ENCODE data around the gene RASD1. TPM values are rescaled to one million over a fixed set of nuclear protein-coding genes. Genes with fewer than 3 reads are reported as not detected.

The RASD1 gene
- total and polyA plus RNA-seq, 2 donors (not counting 1 experiment from before 2014, with no cell fraction given): 0.34 to 2.6 TPM

DNA sequence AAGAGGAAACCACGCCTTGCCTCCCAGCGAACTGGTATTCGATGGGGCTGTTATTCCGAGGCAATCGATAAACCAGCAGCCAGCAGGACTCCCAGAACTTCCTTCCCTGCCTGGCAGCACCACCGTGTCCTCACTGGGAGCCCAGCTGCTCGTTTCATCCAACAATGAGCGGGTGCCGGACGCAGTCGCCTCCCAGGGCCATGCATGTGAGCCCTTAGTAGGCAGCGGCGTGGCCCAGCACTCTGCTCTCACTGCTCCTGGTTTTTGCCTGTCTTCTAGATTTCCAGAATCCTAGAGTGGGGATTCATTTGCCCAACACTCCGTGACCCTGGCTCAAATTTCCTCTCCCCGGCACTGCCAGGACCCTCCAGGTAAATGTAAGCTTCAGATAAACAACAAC, 29.1 kb upstream of the RASD1 start:
- H4K20me1 ChIP-seq (ENCODE audit: control insufficient read depth, extremely low read depth, insufficient read depth, low read length): no peaks in the 10 kb centered on the region
- H3K9ac ChIP-seq (ENCODE audit: insufficient read depth, low read length): no peak overlapping the region
- H3K27ac ChIP-seq (ENCODE audit: insufficient read depth, low read length): no peak overlapping the region
- no peaks in the 10 kb centered on the region for H3K4me1 ChIP-seq (ENCODE audit: control insufficient read depth, extremely low read depth, insufficient read depth, low read length)
- no peaks in the 10 kb centered on the region for H3K27me3 ChIP-seq (ENCODE audit: control insufficient read depth, insufficient read depth, low read length)
- no peak for TF ChIP-seq EZH2 (IDR thresholded peaks at IDR 0.05; ENCODE audit: low read length, missing control alignments)
- TF ChIP-seq, protein P1, sequence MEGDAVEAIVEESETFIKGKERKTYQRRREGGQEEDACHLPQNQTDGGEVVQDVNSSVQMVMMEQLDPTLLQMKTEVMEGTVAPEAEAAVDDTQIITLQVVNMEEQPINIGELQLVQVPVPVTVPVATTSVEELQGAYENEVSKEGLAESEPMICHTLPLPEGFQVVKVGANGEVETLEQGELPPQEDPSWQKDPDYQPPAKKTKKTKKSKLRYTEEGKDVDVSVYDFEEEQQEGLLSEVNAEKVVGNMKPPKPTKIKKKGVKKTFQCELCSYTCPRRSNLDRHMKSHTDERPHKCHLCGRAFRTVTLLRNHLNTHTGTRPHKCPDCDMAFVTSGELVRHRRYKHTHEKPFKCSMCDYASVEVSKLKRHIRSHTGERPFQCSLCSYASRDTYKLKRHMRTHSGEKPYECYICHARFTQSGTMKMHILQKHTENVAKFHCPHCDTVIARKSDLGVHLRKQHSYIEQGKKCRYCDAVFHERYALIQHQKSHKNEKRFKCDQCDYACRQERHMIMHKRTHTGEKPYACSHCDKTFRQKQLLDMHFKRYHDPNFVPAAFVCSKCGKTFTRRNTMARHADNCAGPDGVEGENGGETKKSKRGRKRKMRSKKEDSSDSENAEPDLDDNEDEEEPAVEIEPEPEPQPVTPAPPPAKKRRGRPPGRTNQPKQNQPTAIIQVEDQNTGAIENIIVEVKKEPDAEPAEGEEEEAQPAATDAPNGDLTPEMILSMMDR (conservative IDR thresholded peaks at IDR 0.05 in 1 of 2, IDR thresholded peaks at IDR 0.05 in 1 of 2; ENCODE audit: low read depth in 1 of 2, low read length in 2 of 2): no peak
- no peak overlapping the region for H3K4me2 ChIP-seq (ENCODE audit: extremely low read depth, insufficient read depth, low read length)
- no peak overlapping the region for H3K4me3 ChIP-seq (replicated peaks in 1 of 4; ENCODE audit: control extremely low read depth in 1 of 4, insufficient read depth in 1 of 4, low read depth in 3 of 4, low read length in 4 of 4)
- H3K9me3 ChIP-seq (ENCODE audit: control insufficient read depth, insufficient read depth, low read depth, low read length): no peaks in the 10 kb centered on the region
- H3K79me2 ChIP-seq (ENCODE audit: control insufficient read depth, insufficient read depth, low read length): no peaks in the 10 kb centered on the region
- no peak overlapping the region for H2AFZ ChIP-seq (ENCODE audit: low read length)
- no peaks in the 10 kb centered on the region for H3K36me3 ChIP-seq (ENCODE audit: control insufficient read depth, insufficient read depth, low read length)
- no peak for DNase-seq (ENCODE audit: low read depth in 2 of 2)

DNA sequence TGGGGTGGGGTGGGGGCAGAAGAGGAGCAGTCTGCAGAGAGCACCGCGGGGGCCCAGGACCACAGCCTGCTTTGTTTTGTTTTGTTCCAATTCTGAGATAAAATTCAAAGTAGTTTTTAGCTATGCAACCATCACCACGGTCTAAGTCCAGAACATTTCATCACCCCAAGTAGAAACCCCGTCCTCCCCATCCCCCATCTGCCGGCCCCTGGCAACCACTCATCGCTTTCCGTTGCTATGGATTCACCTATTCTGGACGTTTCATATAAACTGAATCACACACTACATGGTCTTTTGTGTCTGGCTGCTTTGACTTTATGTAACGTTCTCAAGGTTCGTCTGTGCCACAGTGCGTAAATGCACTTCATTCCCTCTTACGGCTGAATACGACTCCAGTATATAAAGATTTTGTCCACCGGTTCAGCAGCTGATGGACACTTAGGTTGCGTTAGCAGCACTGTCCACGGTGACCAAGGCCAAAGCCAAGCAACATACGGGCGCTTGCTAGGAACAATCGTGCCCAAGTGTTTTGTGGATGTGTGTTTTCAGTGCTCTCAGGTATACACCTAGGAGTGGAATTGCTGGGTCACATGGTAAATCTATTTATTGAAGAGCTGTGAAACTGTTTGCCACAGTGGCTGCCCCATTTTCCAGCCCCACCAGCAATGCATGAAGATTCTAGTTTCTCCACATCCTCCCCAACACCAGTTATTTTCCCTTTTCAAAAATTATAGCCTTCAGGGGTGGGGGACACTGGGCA, 27.7 kb upstream of the RASD1 start:
- no peak for TF ChIP-seq EZH2 (IDR thresholded peaks at IDR 0.05; ENCODE audit: low read length, missing control alignments)
- TF ChIP-seq, protein P1 (conservative IDR thresholded peaks at IDR 0.05 in 1 of 2, IDR thresholded peaks at IDR 0.05 in 1 of 2; ENCODE audit: low read depth in 1 of 2, low read length in 2 of 2): no peak
- H3K27me3 ChIP-seq (ENCODE audit: control insufficient read depth, insufficient read depth, low read length): no peaks in the 10 kb centered on the region
- no peaks in the 10 kb centered on the region for H4K20me1 ChIP-seq (ENCODE audit: control insufficient read depth, extremely low read depth, insufficient read depth, low read length)
- no peak overlapping the region for H3K9ac ChIP-seq (ENCODE audit: insufficient read depth, low read length)
- no peak overlapping the region for H3K4me2 ChIP-seq (ENCODE audit: extremely low read depth, insufficient read depth, low read length)
- H3K79me2 ChIP-seq (ENCODE audit: control insufficient read depth, insufficient read depth, low read length): no peaks in the 10 kb centered on the region
- H3K4me1 ChIP-seq (ENCODE audit: control insufficient read depth, extremely low read depth, insufficient read depth, low read length): no peaks in the 10 kb centered on the region
- no peaks in the 10 kb centered on the region for H3K9me3 ChIP-seq (ENCODE audit: control insufficient read depth, insufficient read depth, low read depth, low read length)
- H3K27ac ChIP-seq (ENCODE audit: insufficient read depth, low read length): no peak overlapping the region
- H3K36me3 ChIP-seq (ENCODE audit: control insufficient read depth, insufficient read depth, low read length): no peaks in the 10 kb centered on the region
- H3K4me3 ChIP-seq (replicated peaks in 1 of 4; ENCODE audit: control extremely low read depth in 1 of 4, insufficient read depth in 1 of 4, low read depth in 3 of 4, low read length in 4 of 4): no peak overlapping the region
- H2AFZ ChIP-seq (ENCODE audit: low read length): no peak overlapping the region
- no peak for DNase-seq (ENCODE audit: low read depth in 2 of 2)

- H3K9me3 ChIP-seq (ENCODE audit: control insufficient read depth, insufficient read depth, low read depth, low read length): no peaks in the 10 kb centered on the region
- H3K27ac ChIP-seq (ENCODE audit: insufficient read depth, low read length): no peak overlapping the region
- H3K4me3 ChIP-seq (replicated peaks in 1 of 4; ENCODE audit: control extremely low read depth in 1 of 4, insufficient read depth in 1 of 4, low read depth in 3 of 4, low read length in 4 of 4): no peak overlapping the region
- no peak for DNase-seq (ENCODE audit: low read depth in 2 of 2)
- H3K9ac ChIP-seq (ENCODE audit: insufficient read depth, low read length): no peak overlapping the region
- no peak overlapping the region for H2AFZ ChIP-seq (ENCODE audit: low read length)
- no peaks in the 10 kb centered on the region for H3K79me2 ChIP-seq (ENCODE audit: control insufficient read depth, insufficient read depth, low read length)
- no peaks in the 10 kb centered on the region for H4K20me1 ChIP-seq (ENCODE audit: control insufficient read depth, extremely low read depth, insufficient read depth, low read length)
- H3K36me3 ChIP-seq (ENCODE audit: control insufficient read depth, insufficient read depth, low read length): no peaks in the 10 kb centered on the region
- no peaks in the 10 kb centered on the region for H3K4me1 ChIP-seq (ENCODE audit: control insufficient read depth, extremely low read depth, insufficient read depth, low read length)
- H3K4me2 ChIP-seq (ENCODE audit: extremely low read depth, insufficient read depth, low read length): no peak overlapping the region
- TF ChIP-seq, protein P1 (conservative IDR thresholded peaks at IDR 0.05 in 1 of 2, IDR thresholded peaks at IDR 0.05 in 1 of 2; ENCODE audit: low read depth in 1 of 2, low read length in 2 of 2): no peak
- no peak for TF ChIP-seq EZH2 (IDR thresholded peaks at IDR 0.05; ENCODE audit: low read length, missing control alignments)
- H3K27me3 ChIP-seq (ENCODE audit: control insufficient read depth, insufficient read depth, low read length): no peaks in the 10 kb centered on the region
Observed at GRCh38 chr17:17523001-17523730, 27.0 kb upstream of the RASD1 start.
